Breast epithelium (tissue), 4 donors: ENCODE measurements around the gene GALNT2. TPM values are rescaled to one million over a fixed set of nuclear protein-coding genes. Genes with fewer than 3 reads are reported as not detected.

Source experiments
- DNase-seq, 2 donors: peaks; one replicate each; pipeline ENCODE4 v3.0.0-alpha.2; 2019; ENCODE audit warnings: low spot score in 2 of 2
- H3K27ac ChIP-seq, 2 donors: fragments of 200-600 bp; sonication (generic) in 1 of 2; one replicate each; pipeline ENCODE4 v1.5.1; 2016 to 2019; ENCODE audit warnings: mild to moderate bottlenecking in 1 of 2
- H3K27me3 ChIP-seq, 2 donors: fragments of 200-600 bp; sonication (generic) in 1 of 2; one replicate each; pipeline versions ENCODE4 v1.5.1 to v1.6.0; 2017 to 2019; ENCODE audit warnings: control low read depth in 1 of 2, mild to moderate bottlenecking in 1 of 2
- H3K36me3 ChIP-seq: fragments of 200-600 bp; one replicate; pipeline ENCODE4 v1.5.1; 2019
- H3K4me1 ChIP-seq, 2 donors: fragments of 200-600 bp; sonication (generic); one replicate each; pipeline ENCODE4 v1.5.1; 2016 to 2019; ENCODE audit warnings: control low read depth in 1 of 2
- H3K4me3 ChIP-seq, 3 donors: fragments of 200-600 bp; sonication (generic); 1 replicate in 2 of 3; 2 replicates in 1 of 3; pipeline ENCODE4 v1.5.1; 2016 to 2019; ENCODE audit warnings: mild to moderate bottlenecking in 3 of 3, moderate library complexity in 2 of 3
- H3K9me3 ChIP-seq, 2 donors: fragments of 200-600 bp; sonication (generic) in 1 of 2; one replicate each; pipeline ENCODE4 v1.5.1; 2016 to 2019; ENCODE audit warnings: control low read depth in 1 of 2
- POLR2A ChIP-seq: fragments of 450-650 bp; IDR thresholded peaks from one replicate; pipeline ENCODE4 v1.6.1; 2016; ENCODE audit warnings: antibody characterized with exemption, mild to moderate bottlenecking, moderate library complexity
- POLR2AphosphoS5 ChIP-seq, 3 donors: sonication (generic); formaldehyde crosslinking; IDR thresholded peaks; one replicate each; pipeline ENCODE4 v1.6.1; 2017; ENCODE audit warnings: antibody characterized with exemption in 3 of 3
- intact Hi-C: fragments of 100-400 bp; cut with DNase I; formaldehyde crosslinking; loops from one replicate; pipeline ENCODE4 v1.15.1; 2023; ENCODE audit warnings: low total_unique reads
- total RNA-seq, 3 donors: library from RNA; depleted of rRNA; stranded (reverse); fragments of >200 nt; gene quantifications; one replicate each; pipeline ENCODE4 v1.1.0, GENCODE V29; 2016
- TF ChIP-seq, protein P1 (sequence below), 3 donors: fragments of 450-650 bp; IDR thresholded peaks; one replicate each; pipeline ENCODE4 v1.5.1; 2016 to 2017; ENCODE audit warnings: antibody characterized with exemption in 3 of 3, mild to moderate bottlenecking in 3 of 3, moderate library complexity in 3 of 3

The GALNT2 gene
- total RNA-seq, 3 donors from 2014 or later = 27.4 to 53.0 (median 42.6) TPM

GRCh38 chr1:230261928-230262650 is 195.1 kb downstream of the GALNT2 start:
- Histone ChIP-seq H3K27me3 (no peaks in the 10 kb centered on the region), H3K4me1 (no peaks in the 10 kb centered on the region), H3K9me3 (no peaks in the 10 kb centered on the region), H3K36me3 (peaks cover 10% of the 10 kb centered on the region), H3K4me3 (no peak overlapping the region), H3K27ac (no peak overlapping the region)
- TF ChIP-seq, protein P1, sequence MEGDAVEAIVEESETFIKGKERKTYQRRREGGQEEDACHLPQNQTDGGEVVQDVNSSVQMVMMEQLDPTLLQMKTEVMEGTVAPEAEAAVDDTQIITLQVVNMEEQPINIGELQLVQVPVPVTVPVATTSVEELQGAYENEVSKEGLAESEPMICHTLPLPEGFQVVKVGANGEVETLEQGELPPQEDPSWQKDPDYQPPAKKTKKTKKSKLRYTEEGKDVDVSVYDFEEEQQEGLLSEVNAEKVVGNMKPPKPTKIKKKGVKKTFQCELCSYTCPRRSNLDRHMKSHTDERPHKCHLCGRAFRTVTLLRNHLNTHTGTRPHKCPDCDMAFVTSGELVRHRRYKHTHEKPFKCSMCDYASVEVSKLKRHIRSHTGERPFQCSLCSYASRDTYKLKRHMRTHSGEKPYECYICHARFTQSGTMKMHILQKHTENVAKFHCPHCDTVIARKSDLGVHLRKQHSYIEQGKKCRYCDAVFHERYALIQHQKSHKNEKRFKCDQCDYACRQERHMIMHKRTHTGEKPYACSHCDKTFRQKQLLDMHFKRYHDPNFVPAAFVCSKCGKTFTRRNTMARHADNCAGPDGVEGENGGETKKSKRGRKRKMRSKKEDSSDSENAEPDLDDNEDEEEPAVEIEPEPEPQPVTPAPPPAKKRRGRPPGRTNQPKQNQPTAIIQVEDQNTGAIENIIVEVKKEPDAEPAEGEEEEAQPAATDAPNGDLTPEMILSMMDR (IDR thresholded peaks at IDR 0.05) = no peak
- TF ChIP-seq POLR2A = no peak
- TF ChIP-seq POLR2AphosphoS5 (IDR thresholded peaks at IDR 0.05) = no peak
- intact Hi-C loops = no loop called here
- peak in 1 of 2 donors; percentile 20 for DNase-seq

DNA sequence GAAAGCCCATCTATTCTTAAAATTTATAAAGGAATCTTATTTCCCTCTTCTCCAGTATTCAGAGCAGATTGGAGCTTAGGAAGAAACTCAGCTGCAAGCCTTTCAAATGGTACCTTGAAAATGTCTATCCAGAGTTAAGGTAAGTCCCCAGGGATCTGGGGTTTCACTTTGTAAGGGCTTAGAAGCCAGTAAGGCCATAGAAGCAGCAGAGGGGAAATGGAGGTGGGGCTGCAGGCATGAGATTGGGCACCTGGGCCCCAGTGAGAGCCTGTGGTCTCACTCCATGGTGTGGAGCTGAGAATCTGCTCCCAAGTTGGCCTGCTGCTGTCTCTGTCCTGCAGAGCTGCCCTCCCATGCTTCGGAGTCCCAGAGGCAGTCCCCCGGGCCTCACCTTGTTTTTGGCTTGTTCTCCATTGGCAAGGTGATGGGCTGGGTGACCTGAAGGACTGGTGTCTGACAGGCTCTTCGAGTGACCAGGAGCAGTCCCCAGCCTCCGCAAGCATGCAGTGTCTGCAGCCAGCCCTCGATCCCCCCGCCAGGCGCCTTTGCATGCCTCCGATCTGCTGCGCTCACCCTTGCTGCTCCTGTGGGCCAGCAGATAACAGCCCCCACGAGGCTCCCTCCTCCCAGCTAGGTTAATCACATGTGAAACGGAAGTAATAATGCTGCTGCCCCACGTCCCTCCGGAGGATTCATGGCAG is 196.0 kb downstream of the GALNT2 start:
- TF ChIP-seq, protein P1 (IDR thresholded peaks at IDR 0.05) = no peak
- no peak for TF ChIP-seq POLR2A
- no peak for TF ChIP-seq POLR2AphosphoS5 (IDR thresholded peaks at IDR 0.05)
- Histone ChIP-seq H3K4me1 (no peaks in the 10 kb centered on the region), H3K27me3 (no peaks in the 10 kb centered on the region), H3K27ac (no peak overlapping the region), H3K9me3 (no peaks in the 10 kb centered on the region), H3K4me3 (no peak overlapping the region), H3K36me3 (peaks cover 10% of the 10 kb centered on the region)
- peak in 1 of 2 donors; percentile 38 for DNase-seq
- intact Hi-C loops = no loop called here

GRCh38 chr1:230263568-230264195 is 196.6 kb downstream of the GALNT2 start:
- H3K9me3 ChIP-seq = no peaks in the 10 kb centered on the region
- H3K4me3 ChIP-seq = no peak overlapping the region
- no peaks in the 10 kb centered on the region for H3K27me3 ChIP-seq
- H3K27ac ChIP-seq = no peak overlapping the region
- peak in 1 of 2 donors; percentile 31 for DNase-seq
- no peak for TF ChIP-seq POLR2A
- TF ChIP-seq, protein P1 (IDR thresholded peaks at IDR 0.05) = no peak
- TF ChIP-seq POLR2AphosphoS5 (IDR thresholded peaks at IDR 0.05) = no peak
- no peaks in the 10 kb centered on the region for H3K4me1 ChIP-seq
- H3K36me3 ChIP-seq = peaks cover 10% of the 10 kb centered on the region
- intact Hi-C loops = no loop called here

GRCh38 chr1:230264342-230264741 is 197.3 kb downstream of the GALNT2 start:
- H3K27ac ChIP-seq = no peak overlapping the region
- no peaks in the 10 kb centered on the region for H3K9me3 ChIP-seq
- no peak overlapping the region for H3K4me3 ChIP-seq
- TF ChIP-seq, protein P1 (IDR thresholded peaks at IDR 0.05) = no peak
- no peak for TF ChIP-seq POLR2AphosphoS5 (IDR thresholded peaks at IDR 0.05)
- DNase-seq = no peak
- H3K27me3 ChIP-seq = no peaks in the 10 kb centered on the region
- H3K36me3 ChIP-seq = peaks cover 10% of the 10 kb centered on the region
- intact Hi-C loops = no loop called here
- H3K4me1 ChIP-seq = no peaks in the 10 kb centered on the region
